ENCODE measurements around the gene LRMDA. TPM values are rescaled to one million over a fixed set of nuclear protein-coding genes. Genes with fewer than 3 reads are reported as not detected.

LRMDA gene
- total RNA-seq, 1 donor from 2014 or later: not detected

DNA sequence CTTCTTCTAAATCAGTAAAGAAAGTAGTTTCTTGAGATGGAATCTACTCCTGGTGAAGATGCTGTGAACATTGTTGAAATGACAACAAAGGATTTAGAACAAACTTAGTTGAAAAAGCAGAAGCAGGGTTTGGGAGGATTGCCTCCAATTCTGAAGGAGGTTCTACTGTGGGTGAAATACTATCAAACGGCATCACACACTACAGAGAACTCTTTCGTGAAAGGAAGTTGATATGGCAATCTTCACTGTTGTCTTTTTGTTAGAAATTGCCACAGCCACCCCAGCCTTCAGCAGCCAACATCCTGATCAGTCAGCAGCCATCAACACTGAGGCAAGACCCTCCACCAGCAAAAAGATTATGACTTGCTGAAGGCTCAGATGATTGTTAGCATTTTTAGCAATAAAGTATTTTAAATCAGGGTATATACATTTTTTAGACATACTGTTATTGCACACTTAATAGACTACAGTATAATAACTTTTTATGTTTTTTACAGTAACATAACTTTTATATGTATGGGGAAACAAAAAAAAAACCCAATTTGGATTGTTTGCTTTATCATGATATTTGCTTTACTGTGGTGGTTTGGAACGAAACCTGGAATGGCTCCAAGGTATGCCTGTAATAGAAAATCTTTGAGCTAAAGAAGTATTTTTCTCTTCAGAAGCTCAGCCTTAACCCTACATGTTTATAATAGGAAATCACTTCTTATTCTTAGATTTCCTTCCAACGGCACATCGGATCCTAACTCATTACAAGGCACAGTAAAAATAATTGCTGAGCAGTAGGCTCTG is 257.3 kb downstream of the LRMDA start:
- DNase-seq: no peak
- H3K9me3 Mint-ChIP-seq: no peaks in the 10 kb centered on the region
- intact Hi-C loops (cut with micrococcal nuclease): no loop called here
- no peak overlapping the region for H3K4me3 Mint-ChIP-seq
- H3K36me3 Mint-ChIP-seq (ENCODE audit: low read depth): no peaks in the 10 kb centered on the region
- H3K27me3 Mint-ChIP-seq: no peaks in the 10 kb centered on the region
- no peaks in the 10 kb centered on the region for H3K4me1 Mint-ChIP-seq
- no peak overlapping the region for H3K27ac Mint-ChIP-seq

DNA sequence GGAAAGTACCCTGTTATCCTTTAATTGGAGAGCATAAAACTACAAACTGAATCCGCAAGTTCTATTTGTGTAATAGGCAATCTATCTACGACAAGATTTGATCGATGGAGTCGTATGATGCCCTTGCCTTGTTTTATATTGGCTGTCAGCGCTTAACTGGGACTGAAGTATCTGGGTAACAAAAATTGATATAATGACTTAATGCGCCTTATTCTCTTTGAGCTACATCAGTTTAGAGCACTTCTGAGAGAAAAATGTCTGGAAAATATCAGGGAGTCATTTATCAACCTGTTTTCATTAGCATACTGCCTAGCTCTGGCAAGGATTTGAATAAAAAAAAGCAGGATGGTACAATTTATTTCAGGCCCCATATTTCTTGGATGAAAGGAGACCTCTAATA is 262.1 kb downstream of the LRMDA start:
- intact Hi-C loops (cut with micrococcal nuclease): no loop called here
- Mint-ChIP-seq H3K4me1 (no peaks in the 10 kb centered on the region), H3K27me3 (peaks cover 2% of the 10 kb centered on the region), H3K9me3 (no peaks in the 10 kb centered on the region), H3K27ac (no peak overlapping the region), H3K4me3 (no peak overlapping the region), H3K36me3 (ENCODE audit: low read depth) (no peaks in the 10 kb centered on the region)
- DNase-seq: no peak

DNA sequence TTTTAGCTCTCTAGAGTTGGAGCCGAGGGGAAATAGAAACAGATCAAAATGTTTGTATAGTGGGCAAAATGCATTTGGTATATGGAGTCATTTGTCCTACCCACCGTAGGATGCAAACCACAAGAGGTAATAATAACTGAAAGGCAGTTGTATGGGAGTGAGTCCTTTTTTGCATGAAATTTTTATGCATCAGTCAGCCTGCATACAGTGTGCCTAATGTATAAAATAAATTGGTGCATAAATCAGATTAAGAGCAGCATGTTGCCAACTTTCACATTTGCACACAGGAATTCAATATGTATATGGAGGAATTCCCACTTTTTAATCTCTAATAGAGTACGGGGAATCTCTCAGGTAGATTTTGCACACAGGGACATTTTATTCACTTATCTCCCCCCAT is 262.8 kb downstream of the LRMDA start:
- Mint-ChIP-seq H3K4me1 (no peaks in the 10 kb centered on the region), H3K27ac (no peak overlapping the region), H3K4me3 (no peak overlapping the region), H3K36me3 (ENCODE audit: low read depth) (no peaks in the 10 kb centered on the region), H3K27me3 (peaks cover 2% of the 10 kb centered on the region), H3K9me3 (no peaks in the 10 kb centered on the region)
- intact Hi-C loops (cut with micrococcal nuclease): no loop called here
- DNase-seq: no peak

DNA sequence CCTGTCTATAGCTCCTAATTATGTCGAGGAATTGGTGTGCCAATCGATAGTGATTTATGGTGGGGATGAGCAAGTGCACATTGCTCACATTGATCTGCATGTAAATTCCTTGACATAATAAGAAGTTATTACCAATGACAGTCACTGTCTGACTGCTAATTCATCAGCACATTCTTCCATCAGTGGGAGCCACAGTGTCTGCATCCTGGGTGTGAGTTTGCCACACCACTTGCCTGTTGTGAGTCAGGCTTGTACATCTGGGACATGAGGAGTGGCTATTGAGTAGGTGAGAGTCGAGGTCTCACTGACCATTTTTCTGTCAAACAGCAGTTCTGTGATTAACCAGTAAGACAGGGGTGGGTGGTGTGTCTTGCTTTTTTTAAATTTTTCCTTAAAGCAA is 263.4 kb downstream of the LRMDA start:
- Mint-ChIP-seq H3K27ac (no peak overlapping the region), H3K27me3 (peaks cover 2% of the 10 kb centered on the region), H3K36me3 (ENCODE audit: low read depth) (no peaks in the 10 kb centered on the region), H3K9me3 (no peaks in the 10 kb centered on the region), H3K4me1 (no peaks in the 10 kb centered on the region), H3K4me3 (no peak overlapping the region)
- no peak for DNase-seq
- intact Hi-C loops (cut with micrococcal nuclease): no loop called here

DNA sequence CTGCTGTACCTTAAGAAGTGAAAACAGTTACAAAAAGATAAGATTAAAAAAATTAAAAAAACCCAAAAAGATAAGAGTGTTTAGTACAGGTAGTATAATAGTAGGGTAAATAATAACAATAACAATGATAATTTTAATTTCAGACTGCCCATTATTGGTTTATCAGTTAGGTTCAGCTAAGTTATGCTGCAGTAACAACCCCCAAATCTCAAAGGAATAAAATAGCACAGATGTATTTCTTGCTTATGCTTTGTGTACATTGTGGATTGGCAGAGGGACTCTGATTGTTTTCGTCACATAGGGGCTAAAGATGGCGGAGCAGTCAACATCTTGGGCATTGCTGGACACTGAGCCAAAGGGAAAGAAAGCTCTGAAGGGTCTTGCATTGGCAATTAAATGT is 264.6 kb downstream of the LRMDA start:
- no peak for DNase-seq
- no peaks in the 10 kb centered on the region for H3K9me3 Mint-ChIP-seq
- intact Hi-C loops (cut with micrococcal nuclease): no loop called here
- no peak overlapping the region for H3K27ac Mint-ChIP-seq
- no peaks in the 10 kb centered on the region for H3K36me3 Mint-ChIP-seq (ENCODE audit: low read depth)
- no peaks in the 10 kb centered on the region for H3K4me1 Mint-ChIP-seq
- H3K4me3 Mint-ChIP-seq: no peak overlapping the region
- peaks cover 2% of the 10 kb centered on the region for H3K27me3 Mint-ChIP-seq

DNA sequence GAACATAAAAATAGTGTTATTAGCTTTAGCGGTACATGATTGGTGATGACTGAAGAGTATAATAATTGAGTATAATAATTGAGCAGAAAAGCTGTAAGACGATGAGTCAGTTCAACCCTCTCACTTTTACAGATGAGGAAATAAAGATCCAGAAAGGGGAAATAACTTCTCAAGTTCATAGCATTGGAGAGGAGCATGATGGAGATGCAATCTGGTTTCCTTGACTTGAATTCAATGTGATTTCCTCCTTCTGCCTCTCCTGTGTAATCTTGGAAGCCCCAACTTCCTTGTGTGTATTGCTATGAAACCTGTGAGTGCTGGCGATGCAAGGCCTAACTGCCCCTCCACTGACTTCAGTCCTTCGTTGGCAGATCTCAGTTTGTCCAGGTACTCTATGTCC is 265.1 kb downstream of the LRMDA start:
- H3K4me3 Mint-ChIP-seq: no peak overlapping the region
- DNase-seq: no peak
- H3K9me3 Mint-ChIP-seq: no peaks in the 10 kb centered on the region
- H3K27me3 Mint-ChIP-seq: peaks cover 2% of the 10 kb centered on the region
- intact Hi-C loops (cut with micrococcal nuclease): no loop called here
- H3K27ac Mint-ChIP-seq: no peak overlapping the region
- no peaks in the 10 kb centered on the region for H3K4me1 Mint-ChIP-seq
- H3K36me3 Mint-ChIP-seq (ENCODE audit: low read depth): no peaks in the 10 kb centered on the region

DNA sequence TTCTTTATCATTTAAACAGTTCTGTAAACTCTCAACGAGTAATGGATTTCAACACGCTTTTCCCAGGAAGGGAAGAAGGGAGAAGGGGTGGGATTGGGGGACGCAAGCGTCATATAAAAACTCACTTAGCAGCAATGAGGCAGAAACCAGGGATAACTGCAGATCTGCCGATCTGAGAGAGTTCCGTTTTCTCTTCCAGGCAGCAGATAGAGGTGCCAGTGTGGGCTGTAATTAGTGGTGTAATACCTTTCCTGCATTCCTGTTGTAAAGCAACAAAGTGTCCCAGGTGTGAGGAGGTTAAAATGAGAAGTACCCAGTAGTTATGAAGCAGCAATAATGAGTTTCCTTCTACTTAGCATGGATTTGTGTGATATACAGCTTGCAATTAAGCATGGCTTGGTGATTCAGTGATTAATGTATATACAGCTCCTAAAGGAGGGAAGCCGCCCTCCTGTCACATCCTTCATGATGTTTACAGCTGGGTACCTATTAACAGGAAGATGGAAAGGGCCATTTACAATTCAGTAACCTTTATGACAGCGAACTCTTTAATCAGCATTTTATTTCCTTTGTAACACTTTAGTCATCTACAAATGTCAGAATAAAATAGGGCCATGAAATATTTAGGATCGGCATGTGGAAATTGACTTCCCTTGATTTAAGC is 271.9 kb downstream of the LRMDA start:
- no peak overlapping the region for H3K4me3 Mint-ChIP-seq
- H3K36me3 Mint-ChIP-seq (ENCODE audit: low read depth): no peaks in the 10 kb centered on the region
- H3K27me3 Mint-ChIP-seq: peaks cover 2% of the 10 kb centered on the region
- no peak for DNase-seq
- intact Hi-C loops (cut with micrococcal nuclease): no loop called here
- H3K4me1 Mint-ChIP-seq: no peaks in the 10 kb centered on the region
- H3K9me3 Mint-ChIP-seq: no peaks in the 10 kb centered on the region
- H3K27ac Mint-ChIP-seq: no peak overlapping the region

DNA sequence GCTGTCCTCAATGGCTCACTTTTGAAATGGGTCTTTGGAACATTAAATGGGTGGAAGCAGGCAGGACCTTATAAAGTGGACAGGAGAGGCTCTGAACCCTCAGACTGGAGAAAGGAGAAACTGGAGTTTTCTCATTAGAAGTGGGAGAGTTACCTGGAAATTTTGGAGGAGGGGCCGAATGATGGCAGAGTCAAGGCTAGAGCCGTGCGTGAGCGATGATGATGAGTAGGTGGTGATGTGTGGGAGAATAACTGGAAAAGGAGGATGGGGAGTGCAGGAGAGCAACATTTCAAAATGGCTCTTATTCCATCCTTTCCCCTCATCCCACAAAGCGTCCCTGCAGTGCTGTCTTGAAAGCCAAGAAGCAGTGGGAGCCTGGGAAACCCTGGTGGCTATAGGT is 274.0 kb downstream of the LRMDA start:
- Mint-ChIP-seq H3K27me3 (peaks cover 6% of the 10 kb centered on the region), H3K36me3 (ENCODE audit: low read depth) (no peaks in the 10 kb centered on the region), H3K4me1 (no peaks in the 10 kb centered on the region), H3K4me3 (no peak overlapping the region), H3K9me3 (no peaks in the 10 kb centered on the region), H3K27ac (no peak overlapping the region)
- intact Hi-C loops (cut with micrococcal nuclease): no loop called here
- DNase-seq: no peak

DNA sequence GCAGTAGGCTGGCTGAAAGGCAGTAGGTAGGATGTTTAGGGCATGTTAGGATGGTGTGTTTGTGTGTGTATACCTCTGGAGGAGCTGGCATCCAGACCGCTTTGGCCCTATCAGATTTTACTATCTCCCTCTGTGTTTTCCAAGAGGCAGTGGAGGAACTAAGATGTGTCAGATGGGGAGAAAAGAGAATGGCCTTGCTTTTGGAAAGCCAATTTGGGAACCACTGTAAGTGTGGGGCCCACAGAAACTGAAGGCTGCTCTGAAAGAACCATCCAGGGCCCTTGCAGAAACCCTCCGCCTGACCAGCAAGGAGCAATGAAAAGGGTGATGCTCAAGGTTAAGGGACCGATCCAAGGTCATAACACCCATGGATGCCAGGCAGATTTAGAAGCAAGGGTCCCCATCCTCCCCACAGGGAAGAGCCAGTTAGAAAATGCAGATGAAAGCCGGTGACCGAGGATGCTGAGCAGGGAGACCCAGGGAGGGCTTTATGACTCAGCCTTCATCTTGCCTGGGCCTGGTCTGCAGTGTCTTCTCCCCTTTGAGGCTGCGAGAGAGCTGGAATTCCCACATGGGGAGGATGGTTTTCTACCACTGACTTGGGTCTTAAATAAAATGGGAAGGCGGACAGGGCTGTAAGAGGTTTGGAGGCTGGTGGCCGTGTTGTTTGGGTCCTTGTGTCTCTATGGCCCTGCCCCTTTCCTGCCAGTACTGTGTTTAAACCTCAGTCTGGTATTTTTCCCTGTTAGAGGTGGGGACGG is 275.8 kb downstream of the LRMDA start:
- DNase-seq: no peak
- Mint-ChIP-seq H3K27me3 (peaks cover 10% of the 10 kb centered on the region), H3K4me1 (no peaks in the 10 kb centered on the region), H3K36me3 (ENCODE audit: low read depth) (no peaks in the 10 kb centered on the region), H3K27ac (no peak overlapping the region), H3K4me3 (no peak overlapping the region), H3K9me3 (no peaks in the 10 kb centered on the region)
- intact Hi-C loops (cut with micrococcal nuclease): no loop called here

DNA sequence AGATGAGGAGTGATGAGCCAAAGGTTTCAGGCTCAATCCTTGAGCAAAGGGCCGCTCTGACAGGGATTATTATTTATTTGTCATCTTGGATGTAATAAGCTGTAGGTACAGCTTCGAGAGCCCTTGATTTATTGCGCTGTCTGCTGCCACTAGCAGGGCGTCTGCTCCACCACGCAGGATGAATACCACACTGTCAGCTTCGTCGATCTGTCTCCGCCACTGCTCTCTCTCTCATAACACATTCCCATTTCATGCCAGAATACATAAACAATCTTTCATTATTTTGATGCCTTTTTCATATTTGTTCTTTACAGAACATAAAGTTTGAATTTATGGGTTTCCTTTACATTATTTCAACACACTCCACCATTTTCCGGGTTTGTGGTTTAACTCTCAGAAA is 276.6 kb downstream of the LRMDA start:
- H3K27ac Mint-ChIP-seq: no peak overlapping the region
- H3K4me3 Mint-ChIP-seq: no peak overlapping the region
- intact Hi-C loops (cut with micrococcal nuclease): no loop called here
- no peak for DNase-seq
- no peaks in the 10 kb centered on the region for H3K9me3 Mint-ChIP-seq
- H3K4me1 Mint-ChIP-seq: no peaks in the 10 kb centered on the region
- H3K27me3 Mint-ChIP-seq: peaks cover 14% of the 10 kb centered on the region
- H3K36me3 Mint-ChIP-seq (ENCODE audit: low read depth): no peaks in the 10 kb centered on the region

DNA sequence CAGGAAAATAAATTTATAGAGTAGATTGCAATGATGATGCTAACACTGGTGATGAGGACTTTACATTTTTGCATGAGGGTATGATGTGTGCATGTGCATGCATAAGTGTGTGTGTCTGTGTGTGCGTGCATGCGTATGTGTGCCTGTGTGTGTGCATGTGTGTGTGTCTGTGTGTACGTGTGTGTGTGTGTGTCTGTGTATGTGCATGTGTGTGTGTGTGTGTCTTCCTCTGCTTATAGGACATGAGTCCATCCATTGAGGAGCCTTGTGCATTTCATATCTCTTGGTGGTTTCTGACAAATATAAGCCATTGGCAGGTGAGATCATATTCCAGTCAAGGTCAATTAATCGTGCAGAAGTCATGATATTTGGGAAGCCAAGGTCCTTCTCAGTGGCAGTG is 277.8 kb downstream of the LRMDA start:
- H3K27me3 Mint-ChIP-seq: peaks cover 17% of the 10 kb centered on the region
- no peak for DNase-seq
- H3K27ac Mint-ChIP-seq: no peak overlapping the region
- intact Hi-C loops (cut with micrococcal nuclease): no loop called here
- H3K9me3 Mint-ChIP-seq: no peaks in the 10 kb centered on the region
- H3K36me3 Mint-ChIP-seq (ENCODE audit: low read depth): no peaks in the 10 kb centered on the region
- no peak overlapping the region for H3K4me3 Mint-ChIP-seq
- H3K4me1 Mint-ChIP-seq: no peaks in the 10 kb centered on the region

DNA sequence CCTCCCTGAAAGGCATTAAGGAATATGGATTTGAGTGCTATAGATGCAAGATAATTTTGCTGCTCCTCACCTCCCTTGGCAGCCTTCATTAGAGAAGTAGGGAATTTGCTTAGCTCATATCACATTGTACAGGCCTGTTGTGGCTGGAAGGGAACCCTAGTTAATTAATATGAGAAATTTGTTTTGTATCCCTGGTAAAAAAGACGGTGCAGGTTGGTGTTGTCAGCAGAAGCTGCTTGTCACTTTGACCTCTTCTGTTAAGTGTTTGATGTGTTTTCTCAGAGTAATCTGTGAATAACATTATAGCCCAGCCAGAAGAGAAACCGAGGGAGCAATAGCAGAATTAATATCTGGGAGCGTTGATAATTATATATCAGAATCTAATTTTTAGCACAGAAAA is 278.4 kb downstream of the LRMDA start:
- Mint-ChIP-seq H3K27me3 (peaks cover 17% of the 10 kb centered on the region), H3K4me1 (no peaks in the 10 kb centered on the region), H3K4me3 (no peak overlapping the region), H3K9me3 (no peaks in the 10 kb centered on the region), H3K36me3 (ENCODE audit: low read depth) (no peaks in the 10 kb centered on the region), H3K27ac (no peak overlapping the region)
- DNase-seq: no peak
- intact Hi-C loops (cut with micrococcal nuclease): no loop called here

DNA sequence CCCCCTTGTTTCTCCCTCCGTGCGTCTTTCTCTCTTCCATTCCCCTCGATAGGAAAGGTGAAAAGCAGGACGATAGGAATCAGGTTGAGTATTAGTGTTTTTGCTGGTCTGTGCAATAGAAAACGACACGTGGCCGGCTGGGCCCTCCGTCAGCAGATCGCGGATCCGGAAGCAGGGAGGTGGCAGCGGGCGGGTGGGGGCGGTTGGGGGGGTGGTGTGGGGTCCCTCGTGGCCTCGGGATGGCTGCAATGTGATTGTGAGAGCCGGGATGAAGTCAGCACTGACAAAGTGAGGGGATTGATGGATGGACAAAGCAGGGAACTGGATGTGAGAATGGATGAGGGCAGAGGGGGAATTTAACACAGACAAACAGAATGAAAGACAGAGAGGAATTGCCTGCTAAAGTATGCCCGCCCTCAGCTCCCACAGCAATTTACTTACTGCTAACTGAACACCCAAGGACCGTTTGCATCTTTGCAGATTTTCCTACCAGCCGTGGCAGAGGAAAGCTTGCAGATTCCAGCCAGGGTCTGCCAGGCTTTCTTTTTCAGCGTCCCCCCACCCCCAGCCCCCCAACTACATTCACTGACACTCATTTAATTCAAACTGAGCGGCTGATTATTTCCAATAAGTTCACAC is 280.9 kb downstream of the LRMDA start:
- Mint-ChIP-seq H3K4me1 (no peaks in the 10 kb centered on the region), H3K27me3 (peaks cover 18% of the 10 kb centered on the region), H3K36me3 (ENCODE audit: low read depth) (no peaks in the 10 kb centered on the region), H3K9me3 (no peaks in the 10 kb centered on the region), H3K4me3 (no peak overlapping the region), H3K27ac (no peak overlapping the region)
- DNase-seq: no peak
- intact Hi-C loops (cut with micrococcal nuclease): no loop called here

DNA sequence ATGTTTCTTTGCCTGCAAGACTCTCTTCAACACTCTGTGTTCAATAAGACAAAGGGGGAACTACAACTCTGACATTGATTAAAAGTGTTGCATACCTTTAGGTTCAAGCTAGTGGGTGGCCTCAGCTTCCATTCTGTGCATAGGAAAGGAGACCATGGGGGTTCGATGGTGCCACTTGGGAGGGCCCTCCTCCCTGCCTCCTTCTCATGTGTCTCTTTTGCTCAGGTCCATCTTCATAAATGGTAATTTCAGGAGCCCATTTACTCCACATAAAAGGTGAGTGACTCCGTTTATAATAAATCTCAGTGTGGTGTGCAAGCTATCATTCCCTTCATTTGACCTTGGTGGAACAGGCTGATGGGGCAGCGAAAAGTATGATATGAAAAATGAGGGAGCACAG is 285.1 kb downstream of the LRMDA start:
- peaks cover 13% of the 10 kb centered on the region for H3K27me3 Mint-ChIP-seq

More for the DNA sequence above, 285.1 kb downstream of the LRMDA start:
- Mint-ChIP-seq H3K4me3 (no peak overlapping the region), H3K27ac (no peak overlapping the region), H3K4me1 (no peaks in the 10 kb centered on the region), H3K36me3 (ENCODE audit: low read depth) (no peaks in the 10 kb centered on the region), H3K9me3 (no peaks in the 10 kb centered on the region)
- DNase-seq: no peak
- intact Hi-C loops (cut with micrococcal nuclease): no loop called here
